Osteocyte (in vitro differentiated cells): ENCODE data around the gene PLXNB3. TPM values are rescaled to one million over a fixed set of nuclear protein-coding genes. Genes with fewer than 3 reads are reported as not detected.

Experiments
- DNase-seq: peaks from one replicate; pipeline ENCODE4 v3.0.0; 2021; ENCODE audit warnings: mixed read lengths; ENCODE audit not compliant: unreplicated experiment; ENCODE audit errors: extremely low spot score
- H3K27ac Mint-ChIP-seq: one replicate; pipeline ENCODE4 v1.8.0; 2021; ENCODE audit warnings: mild to moderate bottlenecking, mixed read lengths; ENCODE audit not compliant: unreplicated experiment
- H3K27me3 Mint-ChIP-seq: one replicate; pipeline ENCODE4 v1.8.0; 2021; ENCODE audit warnings: mixed read lengths; ENCODE audit not compliant: unreplicated experiment
- H3K36me3 Mint-ChIP-seq: one replicate; pipeline ENCODE4 v1.8.0; 2021; ENCODE audit warnings: mixed read lengths; ENCODE audit not compliant: unreplicated experiment
- H3K4me1 Mint-ChIP-seq: one replicate; pipeline ENCODE4 v1.8.0; 2021; ENCODE audit warnings: mixed read lengths; ENCODE audit not compliant: unreplicated experiment
- H3K4me3 Mint-ChIP-seq: one replicate; pipeline ENCODE4 v1.8.0; 2021; ENCODE audit warnings: mild to moderate bottlenecking, moderate library complexity, mixed read lengths; ENCODE audit not compliant: unreplicated experiment
- H3K9me3 Mint-ChIP-seq: one replicate; pipeline ENCODE4 v1.8.0; 2021; ENCODE audit warnings: mixed read lengths; ENCODE audit not compliant: unreplicated experiment
- total RNA-seq: library from RNA; stranded (reverse); gene quantifications from 2 replicates; pipeline ENCODE4 v1.2.1, GENCODE V29; 2021
- TF ChIP-seq, protein P1 (sequence below): fragments of 200-600 bp; sonication (generic); IDR thresholded peaks from 2 replicates; pipeline ENCODE4 v1.5.0; 2021; ENCODE audit warnings: antibody characterized with exemption, mild to moderate bottlenecking, moderate library complexity

Gene PLXNB3
- total RNA-seq, 1 donor from 2014 or later: 8.7 TPM

DNA sequence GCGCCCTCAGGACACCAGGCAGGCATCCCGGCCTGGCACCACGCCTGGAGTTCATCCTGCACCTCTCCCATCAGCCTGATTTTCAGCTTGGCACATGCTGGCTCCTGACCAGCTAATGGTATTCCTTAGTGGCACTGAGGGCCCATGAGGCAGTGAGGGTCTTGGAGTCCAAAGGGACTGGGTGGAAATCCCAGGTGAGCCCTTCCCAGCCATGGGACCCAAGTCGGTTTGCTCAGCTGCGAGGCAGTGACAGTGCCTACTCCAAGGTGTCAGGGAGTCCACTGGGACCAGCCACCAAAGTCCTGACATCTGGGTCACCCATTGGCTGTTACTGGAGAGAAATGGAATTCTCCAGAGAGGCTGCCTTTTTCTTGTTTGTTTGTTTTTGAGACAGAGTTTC, 35.3 kb downstream of the PLXNB3 start:
- TF ChIP-seq, protein P1, sequence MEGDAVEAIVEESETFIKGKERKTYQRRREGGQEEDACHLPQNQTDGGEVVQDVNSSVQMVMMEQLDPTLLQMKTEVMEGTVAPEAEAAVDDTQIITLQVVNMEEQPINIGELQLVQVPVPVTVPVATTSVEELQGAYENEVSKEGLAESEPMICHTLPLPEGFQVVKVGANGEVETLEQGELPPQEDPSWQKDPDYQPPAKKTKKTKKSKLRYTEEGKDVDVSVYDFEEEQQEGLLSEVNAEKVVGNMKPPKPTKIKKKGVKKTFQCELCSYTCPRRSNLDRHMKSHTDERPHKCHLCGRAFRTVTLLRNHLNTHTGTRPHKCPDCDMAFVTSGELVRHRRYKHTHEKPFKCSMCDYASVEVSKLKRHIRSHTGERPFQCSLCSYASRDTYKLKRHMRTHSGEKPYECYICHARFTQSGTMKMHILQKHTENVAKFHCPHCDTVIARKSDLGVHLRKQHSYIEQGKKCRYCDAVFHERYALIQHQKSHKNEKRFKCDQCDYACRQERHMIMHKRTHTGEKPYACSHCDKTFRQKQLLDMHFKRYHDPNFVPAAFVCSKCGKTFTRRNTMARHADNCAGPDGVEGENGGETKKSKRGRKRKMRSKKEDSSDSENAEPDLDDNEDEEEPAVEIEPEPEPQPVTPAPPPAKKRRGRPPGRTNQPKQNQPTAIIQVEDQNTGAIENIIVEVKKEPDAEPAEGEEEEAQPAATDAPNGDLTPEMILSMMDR: no peak
- H3K9me3 Mint-ChIP-seq: no peaks in the 10 kb centered on the region
- no peak overlapping the region for H3K4me3 Mint-ChIP-seq
- no peak for DNase-seq
- H3K27ac Mint-ChIP-seq: no peak overlapping the region
- H3K36me3 Mint-ChIP-seq: no peaks in the 10 kb centered on the region
- H3K27me3 Mint-ChIP-seq: no peaks in the 10 kb centered on the region
- peaks cover 8% of the 10 kb centered on the region for H3K4me1 Mint-ChIP-seq

DNA sequence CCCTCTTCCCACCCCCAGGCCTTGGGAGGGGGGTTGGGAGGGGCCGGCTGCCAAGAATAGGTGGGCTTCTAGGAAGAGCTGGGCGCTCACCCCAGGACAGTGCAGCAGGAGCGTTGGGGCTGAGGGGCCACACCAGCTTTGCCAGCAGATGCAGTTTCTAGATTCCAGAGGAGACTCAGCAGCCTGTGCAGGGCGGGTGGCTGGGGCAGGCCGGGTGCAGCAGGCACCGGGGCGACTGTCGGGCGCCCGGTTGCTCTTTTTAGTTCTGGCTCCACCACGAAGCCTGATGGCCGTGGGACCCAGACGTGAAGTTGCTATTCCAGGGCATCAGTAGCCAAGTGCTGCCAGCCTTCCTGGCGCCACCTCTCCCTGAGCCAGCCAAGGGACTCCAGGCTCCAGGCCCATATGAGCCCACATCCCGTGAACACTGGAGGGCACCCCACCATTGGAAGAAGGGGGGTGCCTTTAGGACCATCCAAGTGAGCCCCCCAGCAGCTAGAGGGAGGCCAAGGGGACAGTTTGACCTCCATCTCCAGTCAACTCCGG, 36.2 kb downstream of the PLXNB3 start:
- no peaks in the 10 kb centered on the region for H3K27me3 Mint-ChIP-seq

DNA sequence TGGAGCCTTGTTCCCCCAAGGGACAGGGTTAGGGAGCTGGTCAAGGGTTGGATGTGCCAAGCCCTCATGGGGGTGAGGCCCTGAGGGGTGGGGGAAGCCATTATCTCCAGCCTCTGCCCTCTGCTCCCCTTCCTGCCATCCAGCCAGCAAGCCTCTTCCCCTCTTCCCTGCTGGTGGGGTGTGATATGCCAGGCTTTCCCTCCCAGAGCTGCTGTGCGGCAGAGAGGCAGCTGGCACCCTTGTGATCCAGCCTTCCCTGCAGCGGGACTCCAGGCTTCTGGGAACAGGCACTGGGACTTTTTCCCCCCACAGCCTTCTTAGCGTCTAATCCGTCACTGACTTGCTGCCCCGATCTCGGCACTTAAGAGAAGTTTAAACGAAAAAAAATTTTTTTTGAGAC, 36.7 kb downstream of the PLXNB3 start:
- TF ChIP-seq, protein P1: no peak
- DNase-seq: no peak
- Mint-ChIP-seq H3K36me3 (no peaks in the 10 kb centered on the region), H3K27me3 (no peaks in the 10 kb centered on the region), H3K4me3 (no peak overlapping the region), H3K27ac (no peak overlapping the region), H3K4me1 (peaks cover 5% of the 10 kb centered on the region), H3K9me3 (no peaks in the 10 kb centered on the region)

More for the DNA sequence above, 36.2 kb downstream of the PLXNB3 start:
- H3K9me3 Mint-ChIP-seq: no peaks in the 10 kb centered on the region
- H3K4me3 Mint-ChIP-seq: no peak overlapping the region
- H3K27ac Mint-ChIP-seq: no peak overlapping the region
- no peak for DNase-seq
- TF ChIP-seq, protein P1: no peak
- H3K4me1 Mint-ChIP-seq: peaks cover 8% of the 10 kb centered on the region
- no peaks in the 10 kb centered on the region for H3K36me3 Mint-ChIP-seq

DNA sequence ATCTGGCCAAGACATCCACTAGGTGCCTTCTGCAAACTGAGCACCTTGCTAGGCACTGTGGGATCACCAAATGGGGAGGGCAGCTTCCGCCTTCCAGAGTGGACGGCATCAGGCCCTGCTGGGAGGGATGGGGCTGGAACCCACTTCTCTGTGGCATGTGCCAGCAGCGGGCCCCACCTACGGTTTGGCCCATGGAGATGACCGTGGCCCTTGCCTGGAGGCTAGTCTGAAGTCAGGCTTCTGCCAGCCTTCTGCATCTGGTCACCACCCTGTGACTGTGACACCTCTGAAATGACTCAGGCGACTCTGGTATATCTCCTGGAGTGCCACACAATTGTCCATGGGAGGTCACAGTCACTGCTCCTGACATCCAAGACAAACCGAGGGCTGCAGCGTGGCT, 37.6 kb downstream of the PLXNB3 start:
- Mint-ChIP-seq H3K4me3 (no peak overlapping the region), H3K36me3 (no peaks in the 10 kb centered on the region), H3K27me3 (no peaks in the 10 kb centered on the region), H3K9me3 (no peaks in the 10 kb centered on the region), H3K4me1 (no peaks in the 10 kb centered on the region), H3K27ac (no peak overlapping the region)
- DNase-seq: no peak
- TF ChIP-seq, protein P1: no peak

DNA sequence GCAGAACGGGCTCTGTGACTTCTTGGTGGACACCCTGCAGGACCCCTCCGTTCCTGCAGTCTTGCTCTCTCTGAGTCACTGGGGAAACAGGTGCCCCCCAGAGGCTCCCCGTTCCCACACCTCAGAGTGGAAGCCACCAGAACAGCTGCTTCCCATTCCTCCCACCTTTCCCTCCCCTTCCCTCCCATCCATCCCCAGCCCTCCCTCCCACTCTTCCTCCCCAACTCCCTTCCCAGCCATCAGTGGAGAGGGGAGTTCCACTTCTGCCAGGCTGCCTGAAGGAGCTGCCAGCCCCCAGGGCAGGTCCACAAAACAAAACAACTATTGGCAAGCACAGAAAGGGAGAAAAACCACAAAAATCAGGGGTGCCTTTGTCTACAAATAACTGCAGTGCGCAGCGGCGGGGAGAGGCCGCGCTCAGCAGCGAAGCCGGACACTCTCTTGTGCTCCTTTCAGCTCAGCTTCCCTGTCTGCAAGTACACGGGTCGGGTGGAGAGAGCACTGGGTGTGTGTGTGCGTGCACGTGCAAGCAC, 38.5 kb downstream of the PLXNB3 start:
- H3K27ac Mint-ChIP-seq: no peak overlapping the region
- TF ChIP-seq, protein P1: no peak

More for the DNA sequence above, 38.5 kb downstream of the PLXNB3 start:
- Mint-ChIP-seq H3K4me3 (no peak overlapping the region), H3K27me3 (no peaks in the 10 kb centered on the region), H3K36me3 (no peaks in the 10 kb centered on the region), H3K4me1 (no peaks in the 10 kb centered on the region), H3K9me3 (no peaks in the 10 kb centered on the region)
- no peak for DNase-seq
